Measurements from ENCODE around the gene PDE4D. TPM values are rescaled to one million over a fixed set of nuclear protein-coding genes. Genes with fewer than 3 reads are reported as not detected.

Gene PDE4D
- total RNA-seq, 1 donor from 2014 or later = 50.0 TPM

GRCh38 chr5:59259237-59259636 lies 634.3 kb downstream of the PDE4D start:
- no peak overlapping the region for H3K4me3 Mint-ChIP-seq
- H3K27me3 Mint-ChIP-seq = no peaks in the 10 kb centered on the region
- TF ChIP-seq, protein P1, sequence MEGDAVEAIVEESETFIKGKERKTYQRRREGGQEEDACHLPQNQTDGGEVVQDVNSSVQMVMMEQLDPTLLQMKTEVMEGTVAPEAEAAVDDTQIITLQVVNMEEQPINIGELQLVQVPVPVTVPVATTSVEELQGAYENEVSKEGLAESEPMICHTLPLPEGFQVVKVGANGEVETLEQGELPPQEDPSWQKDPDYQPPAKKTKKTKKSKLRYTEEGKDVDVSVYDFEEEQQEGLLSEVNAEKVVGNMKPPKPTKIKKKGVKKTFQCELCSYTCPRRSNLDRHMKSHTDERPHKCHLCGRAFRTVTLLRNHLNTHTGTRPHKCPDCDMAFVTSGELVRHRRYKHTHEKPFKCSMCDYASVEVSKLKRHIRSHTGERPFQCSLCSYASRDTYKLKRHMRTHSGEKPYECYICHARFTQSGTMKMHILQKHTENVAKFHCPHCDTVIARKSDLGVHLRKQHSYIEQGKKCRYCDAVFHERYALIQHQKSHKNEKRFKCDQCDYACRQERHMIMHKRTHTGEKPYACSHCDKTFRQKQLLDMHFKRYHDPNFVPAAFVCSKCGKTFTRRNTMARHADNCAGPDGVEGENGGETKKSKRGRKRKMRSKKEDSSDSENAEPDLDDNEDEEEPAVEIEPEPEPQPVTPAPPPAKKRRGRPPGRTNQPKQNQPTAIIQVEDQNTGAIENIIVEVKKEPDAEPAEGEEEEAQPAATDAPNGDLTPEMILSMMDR (conservative IDR thresholded peaks at IDR 0.05) = no peak
- no peaks in the 10 kb centered on the region for H3K36me3 Mint-ChIP-seq
- no peak overlapping the region for H3K27ac Mint-ChIP-seq
- peaks cover 19% of the 10 kb centered on the region for H3K4me1 Mint-ChIP-seq (ENCODE audit: unreplicated experiment)
- no peak for DNase-seq (ENCODE audit: extremely low spot score, unreplicated experiment)
- H3K9me3 Mint-ChIP-seq = no peaks in the 10 kb centered on the region

DNA sequence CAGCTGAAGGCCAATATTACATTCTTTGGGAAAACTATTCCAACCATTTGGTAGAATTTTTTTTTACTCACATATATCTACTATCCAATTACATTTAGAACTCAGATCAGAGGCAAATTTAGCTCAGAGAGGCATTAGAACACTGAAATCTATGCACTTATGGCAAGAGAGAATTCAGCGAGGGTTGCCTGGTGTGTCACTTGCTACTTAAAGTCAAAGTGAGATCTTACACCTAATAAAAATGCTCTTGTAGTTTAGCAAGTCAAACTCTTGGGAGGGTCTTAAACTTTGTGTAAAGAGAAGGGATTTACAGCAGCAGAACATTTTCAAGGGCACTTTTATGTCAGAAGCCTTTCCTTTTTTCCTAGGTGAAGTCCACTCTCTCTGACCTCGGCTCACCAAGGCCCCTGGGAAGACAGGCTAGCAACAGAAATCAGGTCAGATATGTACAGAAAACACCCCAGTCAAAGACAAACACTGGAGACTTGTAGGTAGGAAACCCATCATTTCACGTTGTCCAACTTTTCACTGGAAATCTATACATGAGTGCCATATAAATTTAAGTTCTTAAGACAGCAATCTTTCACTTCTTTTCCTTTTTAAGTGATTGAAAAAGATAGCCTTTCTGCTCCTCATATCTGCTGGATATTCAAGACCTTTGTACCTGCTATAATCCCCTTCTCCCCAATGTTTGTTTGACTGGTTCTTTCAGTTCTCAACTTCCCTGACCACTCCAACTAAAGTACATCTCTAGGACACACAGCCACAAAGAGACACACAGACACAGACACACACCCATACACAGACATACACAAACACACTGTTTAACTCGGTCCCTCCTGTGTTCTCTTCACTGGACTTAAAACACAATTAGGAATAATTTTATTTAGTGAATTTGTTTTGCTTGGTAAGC lies 635.8 kb downstream of the PDE4D start:
- no peaks in the 10 kb centered on the region for H3K9me3 Mint-ChIP-seq
- DNase-seq (ENCODE audit: extremely low spot score, unreplicated experiment) = no peak
- TF ChIP-seq, protein P1 (conservative IDR thresholded peaks at IDR 0.05) = no peak
- no peak overlapping the region for H3K4me3 Mint-ChIP-seq
- peaks cover 24% of the 10 kb centered on the region for H3K4me1 Mint-ChIP-seq (ENCODE audit: unreplicated experiment)
- H3K36me3 Mint-ChIP-seq = no peaks in the 10 kb centered on the region
- H3K27me3 Mint-ChIP-seq = no peaks in the 10 kb centered on the region
- H3K27ac Mint-ChIP-seq = peak overlapping the region; percentile 33

- Mint-ChIP-seq H3K9me3 (no peaks in the 10 kb centered on the region), H3K4me1 (ENCODE audit: unreplicated experiment) (peaks cover 24% of the 10 kb centered on the region)
These were observed 637.2 kb downstream of the PDE4D start for GRCh38 chr5:59256331-59256730.

GRCh38 chr5:59254055-59254687 lies 639.4 kb downstream of the PDE4D start:
- Mint-ChIP-seq H3K27ac (no peak overlapping the region), H3K27me3 (no peaks in the 10 kb centered on the region), H3K4me1 (ENCODE audit: unreplicated experiment) (peaks cover 22% of the 10 kb centered on the region), H3K9me3 (no peaks in the 10 kb centered on the region), H3K4me3 (no peak overlapping the region), H3K36me3 (no peaks in the 10 kb centered on the region)
- TF ChIP-seq, protein P1 (conservative IDR thresholded peaks at IDR 0.05) = no peak
- DNase-seq (ENCODE audit: extremely low spot score, unreplicated experiment) = no peak

More at GRCh38 chr5:59256331-59256730, 637.2 kb downstream of the PDE4D start:
- DNase-seq (ENCODE audit: extremely low spot score, unreplicated experiment) = no peak
- TF ChIP-seq, protein P1 (conservative IDR thresholded peaks at IDR 0.05) = no peak
- Mint-ChIP-seq H3K27me3 (no peaks in the 10 kb centered on the region), H3K27ac (no peak overlapping the region), H3K4me3 (no peak overlapping the region), H3K36me3 (no peaks in the 10 kb centered on the region)

- no peak overlapping the region for H3K27ac Mint-ChIP-seq
- no peak overlapping the region for H3K4me3 Mint-ChIP-seq
- H3K4me1 Mint-ChIP-seq (ENCODE audit: unreplicated experiment) = peaks cover 24% of the 10 kb centered on the region
- no peaks in the 10 kb centered on the region for H3K27me3 Mint-ChIP-seq
- TF ChIP-seq, protein P1 (conservative IDR thresholded peaks at IDR 0.05) = no peak
- H3K9me3 Mint-ChIP-seq = no peaks in the 10 kb centered on the region
- H3K36me3 Mint-ChIP-seq = no peaks in the 10 kb centered on the region
- DNase-seq (ENCODE audit: extremely low spot score, unreplicated experiment) = no peak
These were observed 639.9 kb downstream of the PDE4D start for GRCh38 chr5:59253625-59254024.

All from type B pancreatic cell (in vitro differentiated cells).